Mesenchymal stem cell (in vitro differentiated cells and primary cell): ENCODE data around the gene SYT2.
"Not testable (repeated sequence)": the region's sequence is repeated elsewhere in the genome, so short reads cannot be mapped to it uniquely, and the experiment has no call there.

Experiments
- DNase-seq: peaks from one replicate; pipeline ENCODE4 v3.0.0-alpha.2; 2013
- H2AFZ ChIP-seq: one replicate; pipeline ENCODE4 v1.6.1; 2013; ENCODE audit warnings: low read depth, mild to moderate bottlenecking, control low read depth, inconsistent platforms, low read length, moderate library complexity
- H2AK5ac ChIP-seq: 2 replicates; pipeline ENCODE4 v1.6.1; 2013; ENCODE audit warnings: low read length, moderate library complexity, mild to moderate bottlenecking, inconsistent platforms; ENCODE audit not compliant: severe bottlenecking
- H2BK120ac ChIP-seq: one replicate; pipeline ENCODE4 v1.6.1; 2013; ENCODE audit warnings: low read depth, mild to moderate bottlenecking, inconsistent platforms, low read length, moderate library complexity
- H2BK12ac ChIP-seq, 2 experiments: one replicate each; pipeline ENCODE4 v1.6.1; 2013; ENCODE audit warnings: inconsistent platforms in 2 of 2, low read length in 2 of 2, mild to moderate bottlenecking in 2 of 2, moderate library complexity in 2 of 2, control low read depth in 1 of 2
- H2BK15ac ChIP-seq: one replicate; pipeline ENCODE4 v1.6.1; 2013; ENCODE audit warnings: mild to moderate bottlenecking, low read depth, inconsistent platforms; ENCODE audit not compliant: poor library complexity, severe bottlenecking
- H2BK5ac ChIP-seq: 2 replicates; pipeline ENCODE4 v1.6.1; 2013; ENCODE audit warnings: low read depth, mild to moderate bottlenecking, low read length, control low read depth, inconsistent platforms; ENCODE audit not compliant: poor library complexity, severe bottlenecking
- H3K14ac ChIP-seq, 2 experiments: one replicate each; pipeline ENCODE4 v1.6.1; 2013; ENCODE audit warnings: inconsistent platforms in 2 of 2, low read length in 2 of 2, control low read depth in 1 of 2, mild to moderate bottlenecking in 1 of 2, moderate library complexity in 1 of 2
- H3K18ac ChIP-seq, 2 experiments: one replicate each; pipeline ENCODE4 v1.6.1; 2013; ENCODE audit warnings: inconsistent platforms in 2 of 2, low read length in 2 of 2, control low read depth in 1 of 2, low read depth in 1 of 2, mild to moderate bottlenecking in 1 of 2
- H3K23ac ChIP-seq, 2 experiments: one replicate each; pipeline ENCODE4 v1.6.1; 2013; ENCODE audit warnings: inconsistent platforms in 2 of 2, low read length in 2 of 2, mild to moderate bottlenecking in 2 of 2, moderate library complexity in 2 of 2, control low read depth in 1 of 2
- H3K27ac ChIP-seq: 2 replicates; pipeline ENCODE4 v1.5.1; 2013; ENCODE audit warnings: mild to moderate bottlenecking, moderate library complexity, low read length, control low read depth, inconsistent platforms; ENCODE audit not compliant: poor library complexity, severe bottlenecking
- H3K27me3 ChIP-seq, 2 experiments: 2 replicates each; pipeline versions ENCODE4 v1.6.1 to v1.7.0; 2013; ENCODE audit warnings: low read length in 2 of 2, mild to moderate bottlenecking in 2 of 2, moderate library complexity in 2 of 2, control low read depth in 1 of 2, inconsistent platforms in 1 of 2; ENCODE audit not compliant: control insufficient read depth in 1 of 2, insufficient read depth in 1 of 2
- H3K36me3 ChIP-seq, 2 experiments: 2 replicates each; pipeline versions ENCODE4 v1.6.1 to v1.7.0; 2013; ENCODE audit warnings: low read length in 2 of 2, control low read depth in 1 of 2, inconsistent platforms in 1 of 2, low read depth in 1 of 2, mild to moderate bottlenecking in 1 of 2; ENCODE audit not compliant: insufficient read depth in 2 of 2, control insufficient read depth in 1 of 2
- H3K4ac ChIP-seq, 2 experiments: one replicate each; pipeline ENCODE4 v1.6.1; 2013; ENCODE audit warnings: inconsistent platforms in 2 of 2, low read length in 2 of 2, mild to moderate bottlenecking in 2 of 2, moderate library complexity in 2 of 2, control low read depth in 1 of 2, low read depth in 1 of 2
- H3K4me1 ChIP-seq: 2 replicates; pipeline ENCODE4 v1.6.1; 2013; ENCODE audit warnings: low read depth, low read length, control low read depth; ENCODE audit not compliant: control insufficient read depth, insufficient read depth
- H3K4me2 ChIP-seq: 2 replicates; pipeline ENCODE4 v1.6.1; 2013; ENCODE audit warnings: low read length, mild to moderate bottlenecking, inconsistent platforms; ENCODE audit not compliant: poor library complexity, severe bottlenecking
- H3K4me3 ChIP-seq, 2 experiments: 2 replicates each; pipeline versions ENCODE4 v1.5.1 to v1.7.0; 2013; ENCODE audit warnings: low read length in 2 of 2, mild to moderate bottlenecking in 2 of 2, control low read depth in 1 of 2, low read depth in 1 of 2; ENCODE audit not compliant: insufficient read depth in 1 of 2
- H3K79me1 ChIP-seq: replicated peaks from 2 replicates; pipeline ENCODE4 v1.6.1; 2013; ENCODE audit warnings: mild to moderate bottlenecking, control low read depth, low read length, inconsistent platforms; ENCODE audit not compliant: poor library complexity, severe bottlenecking
- H3K9ac ChIP-seq: 2 replicates; pipeline ENCODE4 v1.7.0; 2013; ENCODE audit warnings: mild to moderate bottlenecking, low read length, moderate library complexity
- H3K9me3 ChIP-seq: 2 replicates; pipeline ENCODE4 v1.7.0; 2013; ENCODE audit warnings: mild to moderate bottlenecking, low read length; ENCODE audit not compliant: control insufficient read depth
- H4K8ac ChIP-seq: one replicate; pipeline ENCODE4 v1.6.1; 2013; ENCODE audit warnings: inconsistent platforms, mild to moderate bottlenecking, low read length, moderate library complexity
- H4K91ac ChIP-seq: one replicate; pipeline ENCODE4 v1.6.1; 2013; ENCODE audit warnings: mild to moderate bottlenecking, low read length, inconsistent platforms
- WGBS: methylation state at CpG from one replicate; pipeline ENCODE4 v1.1.7; 2013; ENCODE audit warnings: mixed read lengths; 5-methylcytosine and 5-hydroxymethylcytosine counted together

The SYT2 gene

DNA sequence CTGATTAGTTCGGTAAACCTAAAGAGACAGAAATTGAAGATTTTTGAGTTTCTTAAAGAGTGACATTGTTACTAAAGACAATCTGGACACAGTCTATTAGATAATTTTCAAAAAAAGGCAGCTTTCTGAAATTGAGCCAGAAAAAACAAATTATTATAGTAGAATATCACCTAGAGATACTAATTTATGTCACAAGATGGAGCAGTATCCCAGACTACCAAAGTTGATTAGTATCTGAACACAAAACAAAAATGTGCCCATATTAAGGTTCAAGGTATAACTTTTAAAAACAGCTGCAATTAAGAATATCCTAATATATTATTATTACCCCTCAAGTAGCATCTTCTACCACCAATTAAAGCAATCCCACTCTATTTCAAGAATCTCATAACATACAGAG lies 40.5 kb upstream of the SYT2 start:
- no CpG with 5 or more reads among the region's 1 CpG for WGBS
- no peak overlapping the region for H3K27ac ChIP-seq

DNA sequence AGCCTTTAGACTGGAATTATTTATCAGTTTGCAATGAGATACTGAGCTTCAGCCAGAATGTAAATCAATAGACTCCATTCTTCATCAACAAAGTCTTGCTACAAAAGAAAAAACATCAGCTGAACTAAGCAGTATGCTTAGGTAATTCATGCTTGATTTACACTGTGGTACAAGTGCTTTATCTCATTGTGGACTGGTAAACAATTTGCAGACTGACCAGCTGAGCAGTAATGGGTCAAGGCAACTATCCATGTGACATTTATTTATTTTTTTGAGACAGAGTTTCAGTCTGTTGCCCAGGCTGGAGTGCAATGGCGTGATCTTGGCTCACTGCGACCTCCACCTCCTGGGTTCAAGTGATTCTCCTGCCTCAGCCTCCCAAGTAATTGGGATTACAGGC lies 39.8 kb upstream of the SYT2 start:
- no peaks in the 10 kb centered on the region for H3K9me3 ChIP-seq
- no peak overlapping the region for H3K4me2 ChIP-seq
- 97% methylated on average over 2 of the region's 2 CpGs for WGBS
- no peak overlapping the region for H4K8ac ChIP-seq
- H3K4me3 ChIP-seq, result no peak overlapping the region
- no peak overlapping the region for H3K23ac ChIP-seq
- H3K36me3 ChIP-seq, result peaks cover 23 to 97% of the 10 kb centered on the region in 2 experiments
- no peak overlapping the region for H3K4ac ChIP-seq
- H3K4me1 ChIP-seq, result no peaks in the 10 kb centered on the region
- H2BK120ac ChIP-seq, result no peak overlapping the region
- no peak overlapping the region for H3K18ac ChIP-seq
- no peak overlapping the region for H2BK5ac ChIP-seq
- no peak overlapping the region for H4K91ac ChIP-seq
- no peak overlapping the region for H2BK15ac ChIP-seq
- no peak overlapping the region for H2BK12ac ChIP-seq
- no peak overlapping the region for H2AFZ ChIP-seq
- H3K27ac ChIP-seq, result no peak overlapping the region
- no peak overlapping the region for H2AK5ac ChIP-seq
- H3K79me1 ChIP-seq, result peaks cover 10% of the 10 kb centered on the region
- H3K14ac ChIP-seq, result no peak overlapping the region
- no peaks in the 10 kb centered on the region for H3K27me3 ChIP-seq
- no peak overlapping the region for H3K9ac ChIP-seq
- peak; percentile 6 for DNase-seq

More for the DNA sequence above, 40.5 kb upstream of the SYT2 start:
- Histone ChIP-seq H2AFZ (no peak overlapping the region), H3K4me1 (no peaks in the 10 kb centered on the region), H3K36me3 (peaks cover 19 to 97% of the 10 kb centered on the region in 2 experiments), H2BK15ac (no peak overlapping the region), H4K91ac (no peak overlapping the region), H3K23ac (no peak overlapping the region), H3K4me2 (no peak overlapping the region), H3K4me3 (no peak overlapping the region), H2BK5ac (no peak overlapping the region), H3K14ac (no peak overlapping the region), H4K8ac (no peak overlapping the region), H2BK120ac (no peak overlapping the region), H3K27me3 (no peaks in the 10 kb centered on the region), H2AK5ac (no peak overlapping the region), H3K4ac (no peak overlapping the region), H2BK12ac (no peak overlapping the region), H3K79me1 (peaks cover 11% of the 10 kb centered on the region), H3K18ac (no peak overlapping the region), H3K9me3 (no peaks in the 10 kb centered on the region), H3K9ac (no peak overlapping the region)
- DNase-seq, result no peak

DNA sequence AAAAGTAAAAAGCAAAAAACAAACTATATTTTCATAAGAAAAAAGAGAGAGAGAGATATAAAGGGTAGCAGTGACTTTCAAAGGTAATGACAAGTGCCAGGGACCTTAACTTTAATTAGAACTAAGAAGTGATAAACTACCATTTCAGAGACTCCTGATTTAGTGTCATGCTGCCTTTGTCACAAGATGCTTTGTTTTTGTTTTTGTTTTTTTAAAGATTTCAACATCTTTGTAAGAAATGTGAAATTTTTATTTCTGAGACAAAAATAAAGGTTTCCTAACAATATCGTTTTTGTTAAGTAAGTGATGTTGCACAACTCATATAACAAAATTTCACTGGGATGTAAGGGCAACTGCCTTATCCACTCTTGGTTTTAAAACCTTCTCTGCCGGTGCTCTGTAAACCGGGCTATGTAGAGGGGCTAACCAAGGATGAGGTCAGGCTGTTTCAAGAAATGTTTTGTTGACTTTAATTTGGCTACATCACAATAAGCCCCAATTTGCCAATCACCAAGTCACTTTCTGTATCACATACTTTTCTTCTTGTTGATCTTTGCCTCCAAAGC lies 35.2 kb upstream of the SYT2 start:
- H3K18ac ChIP-seq, result no peak overlapping the region
- H2AFZ ChIP-seq, result no peak overlapping the region
- H3K36me3 ChIP-seq, result peaks cover 34 to 97% of the 10 kb centered on the region in 2 experiments

DNA sequence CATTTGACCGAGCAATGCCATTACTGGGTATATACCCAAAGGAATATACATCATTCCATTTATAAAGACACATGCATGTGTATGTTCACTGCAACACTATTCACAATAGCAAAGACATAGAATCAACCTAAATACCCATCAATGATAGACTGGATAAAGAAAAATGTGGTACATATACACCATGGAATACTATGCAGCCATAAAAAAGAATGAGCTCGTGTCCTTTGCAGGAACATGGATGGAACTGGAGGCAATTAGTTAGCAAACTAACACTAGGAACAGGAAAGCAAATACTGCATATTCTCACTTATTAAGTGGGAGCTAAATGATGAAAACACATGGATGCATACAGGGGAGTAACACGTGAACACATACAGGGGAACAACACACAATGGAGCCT lies 34.5 kb upstream of the SYT2 start:
- WGBS, result 97% methylated on average over 2 of the region's 3 CpGs
- not testable (repeated sequence) for H3K27me3 ChIP-seq

More for the DNA sequence above, 35.2 kb upstream of the SYT2 start:
- no peak overlapping the region for H4K8ac ChIP-seq
- no peak overlapping the region for H3K27ac ChIP-seq
- H4K91ac ChIP-seq, result no peak overlapping the region
- H3K4me2 ChIP-seq, result no peak overlapping the region
- peaks cover 17% of the 10 kb centered on the region for H3K79me1 ChIP-seq
- H3K4me1 ChIP-seq, result no peaks in the 10 kb centered on the region
- H2BK12ac ChIP-seq, result no peak overlapping the region
- H2AK5ac ChIP-seq, result no peak overlapping the region
- no peak for DNase-seq
- H3K9ac ChIP-seq, result no peak overlapping the region
- no peak overlapping the region for H3K23ac ChIP-seq
- H3K4ac ChIP-seq, result no peak overlapping the region
- H3K27me3 ChIP-seq, result no peaks in the 10 kb centered on the region
- no peaks in the 10 kb centered on the region for H3K9me3 ChIP-seq
- H2BK120ac ChIP-seq, result no peak overlapping the region
- no peak overlapping the region for H2BK5ac ChIP-seq
- H2BK15ac ChIP-seq, result no peak overlapping the region
- no peak overlapping the region for H3K14ac ChIP-seq
- 86% methylated on average over 2 of the region's 3 CpGs for WGBS
- no peak overlapping the region for H3K4me3 ChIP-seq

More for the DNA sequence above, 34.5 kb upstream of the SYT2 start:
- not testable (repeated sequence) for H3K27ac ChIP-seq, H3K18ac ChIP-seq, H2BK120ac ChIP-seq, H2BK12ac ChIP-seq, H3K4me2 ChIP-seq, H3K9me3 ChIP-seq, H4K8ac ChIP-seq, H3K4me3 ChIP-seq, H3K4ac ChIP-seq, H2AFZ ChIP-seq, H3K23ac ChIP-seq, H3K9ac ChIP-seq, DNase-seq, H4K91ac ChIP-seq, H2BK5ac ChIP-seq, H3K14ac ChIP-seq, H2AK5ac ChIP-seq, H2BK15ac ChIP-seq, H3K4me1 ChIP-seq
- H3K79me1 ChIP-seq, result peaks cover 17% of the 10 kb centered on the region
- peaks cover 32 to 92% of the 10 kb centered on the region in 2 experiments for H3K36me3 ChIP-seq
